ENCODE data around the gene COL7A1.

GRCh38 chr3:48518069-48518468 is 77.1 kb downstream of the COL7A1 start:
- TF ChIP-seq, protein P1, sequence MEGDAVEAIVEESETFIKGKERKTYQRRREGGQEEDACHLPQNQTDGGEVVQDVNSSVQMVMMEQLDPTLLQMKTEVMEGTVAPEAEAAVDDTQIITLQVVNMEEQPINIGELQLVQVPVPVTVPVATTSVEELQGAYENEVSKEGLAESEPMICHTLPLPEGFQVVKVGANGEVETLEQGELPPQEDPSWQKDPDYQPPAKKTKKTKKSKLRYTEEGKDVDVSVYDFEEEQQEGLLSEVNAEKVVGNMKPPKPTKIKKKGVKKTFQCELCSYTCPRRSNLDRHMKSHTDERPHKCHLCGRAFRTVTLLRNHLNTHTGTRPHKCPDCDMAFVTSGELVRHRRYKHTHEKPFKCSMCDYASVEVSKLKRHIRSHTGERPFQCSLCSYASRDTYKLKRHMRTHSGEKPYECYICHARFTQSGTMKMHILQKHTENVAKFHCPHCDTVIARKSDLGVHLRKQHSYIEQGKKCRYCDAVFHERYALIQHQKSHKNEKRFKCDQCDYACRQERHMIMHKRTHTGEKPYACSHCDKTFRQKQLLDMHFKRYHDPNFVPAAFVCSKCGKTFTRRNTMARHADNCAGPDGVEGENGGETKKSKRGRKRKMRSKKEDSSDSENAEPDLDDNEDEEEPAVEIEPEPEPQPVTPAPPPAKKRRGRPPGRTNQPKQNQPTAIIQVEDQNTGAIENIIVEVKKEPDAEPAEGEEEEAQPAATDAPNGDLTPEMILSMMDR (conservative IDR thresholded peaks at IDR 0.05; ENCODE audit: low read length) = no peak
- TF ChIP-seq EZH2phosphoT487 (IDR thresholded peaks at IDR 0.05; ENCODE audit: borderline replicate concordance) = no peak
